B cell (primary cell): ENCODE results near the gene PSME3IP1.

Source experiments
- EZH2 ChIP-seq: IDR thresholded peaks from 2 replicates; pipeline ENCODE4 v1.6.1; 2012; ENCODE audit warnings: borderline replicate concordance, low read depth, mild to moderate bottlenecking, moderate library complexity, low read length; ENCODE audit not compliant: insufficient read depth, poor library complexity, severe bottlenecking
- TF ChIP-seq, protein P1 (sequence below): fragments of 200-600 bp; IDR thresholded peaks from one replicate; pipeline ENCODE4 v1.8.0; 2022; ENCODE audit warnings: antibody characterized with exemption, mild to moderate bottlenecking

DNA sequence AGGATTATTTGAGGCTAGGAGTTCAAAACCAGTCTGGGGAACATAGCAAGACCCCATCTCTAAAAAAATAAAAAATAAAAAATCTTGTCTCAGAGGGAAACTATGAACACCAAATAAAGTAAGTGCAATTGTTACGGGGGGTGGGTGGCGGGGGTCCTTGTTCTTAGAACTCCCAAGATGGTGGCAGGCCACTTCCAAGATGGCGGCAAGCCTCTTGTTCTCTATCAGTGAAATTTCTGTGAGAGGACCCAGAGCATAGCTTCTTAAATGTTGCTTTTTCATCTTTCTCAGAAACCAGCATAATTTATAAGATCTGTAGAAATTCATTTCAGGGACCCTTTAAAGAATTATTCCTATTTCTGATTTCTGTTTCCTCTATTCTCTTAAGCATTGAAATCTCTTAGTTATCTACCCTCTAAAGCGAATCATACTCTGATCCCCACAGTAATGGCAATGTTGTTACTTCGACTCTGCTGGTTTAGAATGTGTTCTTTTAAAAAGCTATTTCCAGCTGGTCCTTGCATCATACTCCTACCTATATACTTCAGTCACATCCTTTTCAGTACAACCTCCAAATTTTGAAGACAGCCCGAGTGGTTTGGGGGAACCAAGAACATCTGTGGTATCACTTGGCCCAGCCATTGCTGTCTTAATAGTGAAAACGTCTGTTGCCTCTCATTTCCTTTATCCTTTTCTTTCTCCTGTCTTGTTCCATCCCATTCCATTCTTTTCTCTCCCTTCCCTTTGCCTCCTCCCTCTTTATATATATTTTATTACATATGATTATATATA lies 16.5 kb upstream of the PSME3IP1 start:
- TF ChIP-seq, protein P1, sequence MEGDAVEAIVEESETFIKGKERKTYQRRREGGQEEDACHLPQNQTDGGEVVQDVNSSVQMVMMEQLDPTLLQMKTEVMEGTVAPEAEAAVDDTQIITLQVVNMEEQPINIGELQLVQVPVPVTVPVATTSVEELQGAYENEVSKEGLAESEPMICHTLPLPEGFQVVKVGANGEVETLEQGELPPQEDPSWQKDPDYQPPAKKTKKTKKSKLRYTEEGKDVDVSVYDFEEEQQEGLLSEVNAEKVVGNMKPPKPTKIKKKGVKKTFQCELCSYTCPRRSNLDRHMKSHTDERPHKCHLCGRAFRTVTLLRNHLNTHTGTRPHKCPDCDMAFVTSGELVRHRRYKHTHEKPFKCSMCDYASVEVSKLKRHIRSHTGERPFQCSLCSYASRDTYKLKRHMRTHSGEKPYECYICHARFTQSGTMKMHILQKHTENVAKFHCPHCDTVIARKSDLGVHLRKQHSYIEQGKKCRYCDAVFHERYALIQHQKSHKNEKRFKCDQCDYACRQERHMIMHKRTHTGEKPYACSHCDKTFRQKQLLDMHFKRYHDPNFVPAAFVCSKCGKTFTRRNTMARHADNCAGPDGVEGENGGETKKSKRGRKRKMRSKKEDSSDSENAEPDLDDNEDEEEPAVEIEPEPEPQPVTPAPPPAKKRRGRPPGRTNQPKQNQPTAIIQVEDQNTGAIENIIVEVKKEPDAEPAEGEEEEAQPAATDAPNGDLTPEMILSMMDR: no peak
- no peak for TF ChIP-seq EZH2
